GM23248 (cell line): ENCODE measurements around the gene SPTB.

Experiments
- EZH2 ChIP-seq: fragments of 200-600 bp; sonication (generic); IDR thresholded peaks from 2 replicates; pipeline ENCODE4 v1.6.1; 2018; ENCODE audit warnings: antibody characterized with exemption, mild to moderate bottlenecking; ENCODE audit not compliant: insufficient read depth, poor library complexity, severe bottlenecking
- EZH2phosphoT487 ChIP-seq: fragments of 200-600 bp; sonication (generic); IDR thresholded peaks from 2 replicates; pipeline ENCODE4 v1.6.1; 2018; ENCODE audit warnings: antibody characterized with exemption, moderate library complexity, mild to moderate bottlenecking, low read depth; ENCODE audit not compliant: insufficient read depth

- TF ChIP-seq EZH2phosphoT487 (no peak), EZH2 (no peak)
These were observed 41.1 kb downstream of the SPTB start for GRCh38 chr14:64838656-64839055.
